HG03060 (cell line): ENCODE measurements around the gene STX2.
"Not testable (repeated sequence)": the region's sequence is repeated elsewhere in the genome, so short reads cannot be mapped to it uniquely, and the experiment has no call there.

Source experiments
- ATAC-seq: cut with Tn5 transposase; IDR thresholded peaks from one replicate; pipeline ENCODE4 v1.9.1; 2021; ENCODE audit warnings: low read depth, moderate number of reproducible peaks; ENCODE audit not compliant: unreplicated experiment

Gene STX2

GRCh38 chr12:130870442-130871285 is 31.6 kb upstream of the STX2 start:
- peak; percentile 70 for ATAC-seq

- no peak for ATAC-seq
Observed at GRCh38 chr12:130868412-130868811, 29.4 kb upstream of the STX2 start.

- ATAC-seq = no peak
Observed at GRCh38 chr12:130863298-130863697, 24.2 kb upstream of the STX2 start.

- ATAC-seq = not testable (repeated sequence)
Observed at GRCh38 chr12:130862771-130863170, 23.7 kb upstream of the STX2 start.

- ATAC-seq = no peak
Observed at GRCh38 chr12:130862161-130862560, 23.1 kb upstream of the STX2 start.

GRCh38 chr12:130860311-130860710 is 21.3 kb upstream of the STX2 start:
- no peak for ATAC-seq

- no peak for ATAC-seq
Observed at GRCh38 chr12:130859161-130859560, 20.1 kb upstream of the STX2 start.

GRCh38 chr12:130858084-130858483 is 19.0 kb upstream of the STX2 start:
- no peak for ATAC-seq

- ATAC-seq = no peak
Observed at GRCh38 chr12:130856088-130856487, 17.0 kb upstream of the STX2 start.

GRCh38 chr12:130850418-130851021 is 11.5 kb upstream of the STX2 start:
- no peak for ATAC-seq

GRCh38 chr12:130849561-130850417 is 10.7 kb upstream of the STX2 start:
- ATAC-seq = no peak

GRCh38 chr12:130848785-130849305 is 9.8 kb upstream of the STX2 start:
- not testable (repeated sequence) for ATAC-seq

- not testable (repeated sequence) for ATAC-seq
Observed at GRCh38 chr12:130848105-130848504, 9.1 kb upstream of the STX2 start.

GRCh38 chr12:130847112-130847511 is 8.1 kb upstream of the STX2 start:
- no peak for ATAC-seq

- ATAC-seq = no peak
Observed at GRCh38 chr12:130846369-130846768, 7.3 kb upstream of the STX2 start.

- ATAC-seq = no peak
Observed at GRCh38 chr12:130839770-130840404, 837 bp upstream of the STX2 start.

GRCh38 chr12:130838284-130838950 is 633 bp downstream of the STX2 start:
- ATAC-seq = no peak

GRCh38 chr12:130835436-130835835 is 3.6 kb downstream of the STX2 start:
- ATAC-seq = no peak

GRCh38 chr12:130835011-130835410 is 4.0 kb downstream of the STX2 start:
- ATAC-seq = no peak
